ENCODE data around the gene SPN. TPM values are rescaled to one million over a fixed set of nuclear protein-coding genes. Genes with fewer than 3 reads are reported as not detected.
"Not testable (repeated sequence)": the region's sequence is repeated elsewhere in the genome, so short reads cannot be mapped to it uniquely, and the experiment has no call there.

SPN gene
- total and polyA plus RNA-seq, 11 donors: 0.44 to 17.0 (median 1.3) TPM

DNA sequence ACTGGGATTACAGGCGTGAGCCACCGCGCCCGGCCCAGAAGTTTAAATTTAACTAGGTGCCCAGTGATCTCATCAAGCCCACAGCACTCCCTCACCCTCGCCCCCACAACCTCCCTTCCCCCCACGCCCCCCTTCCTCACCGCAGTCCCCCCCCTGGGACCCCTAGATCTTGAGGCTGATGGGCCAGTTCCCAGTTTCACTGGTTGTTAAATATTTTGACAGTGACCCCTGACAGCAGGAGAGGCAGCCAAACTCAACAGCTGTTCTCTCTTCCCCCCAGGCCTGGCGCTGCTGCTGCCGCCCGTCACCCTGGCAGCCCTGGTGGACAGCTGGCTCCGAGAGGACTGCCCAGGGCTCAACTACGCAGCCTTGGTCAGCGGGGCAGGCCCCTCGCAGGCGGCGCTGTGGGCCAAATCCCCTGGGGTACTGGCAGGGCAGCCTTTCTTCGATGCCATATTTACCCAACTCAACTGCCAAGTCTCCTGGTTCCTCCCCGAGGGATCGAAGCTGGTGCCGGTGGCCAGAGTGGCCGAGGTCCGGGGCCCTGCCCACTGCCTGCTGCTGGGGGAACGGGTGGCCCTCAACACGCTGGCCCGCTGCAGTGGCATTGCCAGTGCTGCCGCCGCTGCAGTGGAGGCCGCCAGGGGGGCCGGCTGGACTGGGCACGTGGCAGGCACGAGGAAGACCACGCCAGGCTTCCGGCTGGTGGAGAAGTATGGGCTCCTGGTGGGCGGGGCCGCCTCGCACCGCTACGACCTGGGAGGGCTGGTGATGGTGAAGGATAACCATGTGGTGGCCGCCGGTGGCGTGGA lies 31.5 kb downstream of the SPN start:
- 74 to 88% (median 85%) methylated on average over 19 to 41 of the region's 41 CpGs for WGBS, 4 donors
- Histone ChIP-seq H3K4me1 (no peaks in the 10 kb centered on the region), H3K36me3 (no peaks in the 10 kb centered on the region), H3K27me3 (no peaks in the 10 kb centered on the region), H3K27ac (no peak overlapping the region), H3K9me3 (no peaks in the 10 kb centered on the region), H3K4me3 (no peak overlapping the region)
- intact Hi-C loops (cut with DNase I): loop anchor here in 3 of 10 donors (5.0 to 10.0 kb wide), 3 partner anchors 80 to 328 kb away; partner anchors contain the start of genes C16orf92 (in 2 of the 3) and ZG16 (in 1 of the 3)
- DNase-seq (no peak), ATAC-seq (no peak)
- TF ChIP-seq, protein P1, sequence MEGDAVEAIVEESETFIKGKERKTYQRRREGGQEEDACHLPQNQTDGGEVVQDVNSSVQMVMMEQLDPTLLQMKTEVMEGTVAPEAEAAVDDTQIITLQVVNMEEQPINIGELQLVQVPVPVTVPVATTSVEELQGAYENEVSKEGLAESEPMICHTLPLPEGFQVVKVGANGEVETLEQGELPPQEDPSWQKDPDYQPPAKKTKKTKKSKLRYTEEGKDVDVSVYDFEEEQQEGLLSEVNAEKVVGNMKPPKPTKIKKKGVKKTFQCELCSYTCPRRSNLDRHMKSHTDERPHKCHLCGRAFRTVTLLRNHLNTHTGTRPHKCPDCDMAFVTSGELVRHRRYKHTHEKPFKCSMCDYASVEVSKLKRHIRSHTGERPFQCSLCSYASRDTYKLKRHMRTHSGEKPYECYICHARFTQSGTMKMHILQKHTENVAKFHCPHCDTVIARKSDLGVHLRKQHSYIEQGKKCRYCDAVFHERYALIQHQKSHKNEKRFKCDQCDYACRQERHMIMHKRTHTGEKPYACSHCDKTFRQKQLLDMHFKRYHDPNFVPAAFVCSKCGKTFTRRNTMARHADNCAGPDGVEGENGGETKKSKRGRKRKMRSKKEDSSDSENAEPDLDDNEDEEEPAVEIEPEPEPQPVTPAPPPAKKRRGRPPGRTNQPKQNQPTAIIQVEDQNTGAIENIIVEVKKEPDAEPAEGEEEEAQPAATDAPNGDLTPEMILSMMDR (IDR thresholded peaks at IDR 0.05): no peak
- no peak for TF ChIP-seq POLR2A (IDR thresholded peaks at IDR 0.05)

DNA sequence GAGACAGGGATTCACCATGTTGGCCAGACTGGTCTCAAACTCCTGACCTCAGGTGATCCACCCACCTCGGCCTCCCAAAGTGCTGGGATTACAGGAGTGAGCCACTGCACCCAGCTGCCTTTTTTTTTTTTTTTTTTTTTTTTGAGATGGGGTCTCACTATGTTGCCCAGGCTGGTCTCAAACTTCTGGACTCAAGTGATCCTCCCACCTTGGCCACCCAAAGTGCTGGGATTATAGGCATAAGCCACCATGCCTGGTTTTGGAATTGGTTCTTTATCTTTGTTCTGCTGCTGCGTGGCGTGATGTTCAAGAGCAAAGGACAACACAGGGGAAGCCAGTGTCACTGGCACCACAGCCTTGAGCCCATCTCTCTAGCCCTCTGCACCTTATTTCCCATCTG lies 32.6 kb downstream of the SPN start:
- not testable (repeated sequence) for H3K4me1 ChIP-seq, H3K9me3 ChIP-seq, H3K27me3 ChIP-seq, DNase-seq, H3K27ac ChIP-seq, H3K36me3 ChIP-seq, H3K4me3 ChIP-seq, ATAC-seq
- 93 to 100% (median 95%) methylated on average over 3 of the region's 3 CpGs for WGBS, 4 donors
- intact Hi-C loops (cut with DNase I): loop anchor here in 3 of 10 donors (5.0 to 10.0 kb wide), 3 partner anchors 79 to 327 kb away; partner anchors contain the start of genes C16orf92 (in 2 of the 3) and ZG16 (in 1 of the 3)

DNA sequence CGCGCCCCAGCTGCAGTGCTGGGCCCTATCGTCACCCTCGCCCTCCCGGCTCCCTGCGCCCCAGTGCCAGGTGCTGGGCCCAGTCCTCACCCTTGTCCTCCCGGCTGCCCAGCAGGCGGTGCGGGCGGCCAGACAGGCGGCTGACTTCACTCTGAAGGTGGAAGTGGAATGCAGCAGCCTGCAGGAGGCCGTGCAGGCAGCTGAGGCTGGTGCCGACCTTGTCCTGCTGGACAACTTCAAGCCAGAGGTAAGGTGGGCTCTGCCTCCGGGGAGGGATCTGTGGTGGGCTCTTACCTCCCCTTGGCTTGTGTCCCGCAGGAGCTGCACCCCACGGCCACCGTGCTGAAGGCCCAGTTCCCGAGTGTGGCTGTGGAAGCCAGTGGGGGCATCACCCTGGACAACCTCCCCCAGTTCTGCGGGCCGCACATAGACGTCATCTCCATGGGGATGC lies 33.9 kb downstream of the SPN start:
- TF ChIP-seq POLR2A (IDR thresholded peaks at IDR 0.05): no peak
- DNase-seq: no peak
- intact Hi-C loops (cut with DNase I): loop anchor here in 3 of 10 donors (5.0 to 10.0 kb wide), 3 partner anchors 78 to 325 kb away; partner anchors contain the start of genes C16orf92 (in 2 of the 3) and ZG16 (in 1 of the 3)
- no peaks in the 10 kb centered on the region for H3K36me3 ChIP-seq
- WGBS, 4 donors: 90 to 96% (median 93%) methylated on average over 9 to 21 of the region's 21 CpGs
- H3K4me3 ChIP-seq: no peak overlapping the region
- H3K9me3 ChIP-seq: no peaks in the 10 kb centered on the region
- ATAC-seq: no peak
- no peak overlapping the region for H3K27ac ChIP-seq
- H3K4me1 ChIP-seq: peaks cover 0 to 4% (median 0%) of the 10 kb centered on the region in 12 donors
- H3K27me3 ChIP-seq: no peaks in the 10 kb centered on the region

DNA sequence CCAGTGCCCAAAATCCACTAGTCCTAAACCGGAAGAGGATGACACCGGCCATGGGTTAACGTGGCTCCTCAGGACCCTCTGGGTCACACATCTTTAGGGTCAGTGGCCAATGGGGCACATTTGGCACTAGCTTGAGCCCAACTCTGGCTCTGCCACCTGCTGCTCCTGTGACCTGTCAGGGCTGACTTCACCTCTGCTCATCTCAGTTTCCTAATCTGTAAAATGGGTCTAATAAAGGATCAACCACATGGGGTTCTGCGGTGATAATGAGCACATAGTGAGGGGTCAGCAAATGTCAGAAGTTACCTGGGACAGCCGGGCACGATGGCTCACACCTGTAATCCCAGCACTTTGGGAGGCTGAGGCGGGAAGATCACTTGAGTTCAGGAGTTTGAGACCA lies 34.3 kb downstream of the SPN start:
- Histone ChIP-seq H3K9me3 (no peaks in the 10 kb centered on the region), H3K4me1 (peaks cover 0 to 7% (median 0%) of the 10 kb centered on the region in 12 donors), H3K36me3 (no peaks in the 10 kb centered on the region), H3K27ac (no peak overlapping the region), H3K4me3 (no peak overlapping the region), H3K27me3 (no peaks in the 10 kb centered on the region)
- no peak for TF ChIP-seq POLR2A (IDR thresholded peaks at IDR 0.05)
- TF ChIP-seq, protein P1 (IDR thresholded peaks at IDR 0.05): no peak
- ATAC-seq (no peak), DNase-seq (no peak)
- intact Hi-C loops (cut with DNase I): loop anchor here in 3 of 10 donors (5.0 to 10.0 kb wide), 3 partner anchors 77 to 325 kb away; partner anchors contain the start of genes C16orf92 (in 2 of the 3) and ZG16 (in 1 of the 3)
- 94 to 98% (median 95%) methylated on average over 5 to 7 of the region's 7 CpGs for whole genome bisulfite sequencing, 4 donors

DNA sequence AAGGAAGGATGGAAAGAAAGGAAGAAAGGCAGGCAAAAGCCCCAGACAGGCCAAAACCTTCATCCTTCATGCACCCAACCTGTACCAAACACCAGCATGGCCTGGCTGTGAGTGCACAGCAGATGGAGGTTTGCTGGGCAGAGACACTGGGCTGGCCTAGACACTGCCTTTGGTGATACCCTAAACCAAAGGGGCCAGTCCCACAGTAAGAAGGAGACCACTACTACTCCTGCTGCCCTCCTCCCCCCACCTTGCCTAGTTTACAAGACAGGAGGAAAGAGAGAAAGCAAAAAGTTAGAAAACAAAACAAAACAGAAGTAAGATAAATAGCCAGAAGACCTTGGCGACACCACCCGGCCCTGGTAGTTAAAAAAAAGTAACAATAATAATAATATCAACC lies 35.0 kb downstream of the SPN start:
- Histone ChIP-seq H3K36me3 (no peaks in the 10 kb centered on the region), H3K4me1 (peaks cover 0 to 7% (median 0%) of the 10 kb centered on the region in 12 donors), H3K27me3 (no peaks in the 10 kb centered on the region), H3K27ac (no peak overlapping the region), H3K9me3 (no peaks in the 10 kb centered on the region), H3K4me3 (no peak overlapping the region)
- WGBS, 4 donors: 78 to 87% (median 83%) methylated on average over 2 of the region's 2 CpGs
- TF ChIP-seq, protein P1 (IDR thresholded peaks at IDR 0.05): no peak
- intact Hi-C loops (cut with DNase I): loop anchor here in 3 of 10 donors (5.0 to 10.0 kb wide), 3 partner anchors 77 to 324 kb away; partner anchors contain the start of genes C16orf92 (in 2 of the 3) and ZG16 (in 1 of the 3)
- ATAC-seq (no peak), DNase-seq (no peak)
